ENCODE data around the gene LSM7.

LSM7 gene

GRCh38 chr19:2334426-2334825 lies 6.0 kb upstream of the LSM7 start:
- Histone ChIP-seq H3K4me1 (ENCODE audit: insufficient read depth, poor library complexity, severe bottlenecking) (no peaks in the 10 kb centered on the region), H3K27ac (ENCODE audit: poor library complexity, severe bottlenecking) (no peak overlapping the region), H3K36me3 (ENCODE audit: low read depth) (no peaks in the 10 kb centered on the region), H3K9me3 (ENCODE audit: severe bottlenecking) (no peaks in the 10 kb centered on the region), H3K4me3 (ENCODE audit: severe bottlenecking) (no peak overlapping the region), H3K27me3 (ENCODE audit: insufficient read depth, poor library complexity, severe bottlenecking) (no peaks in the 10 kb centered on the region)
- DNase-seq (ENCODE audit: low spot score) (no peak), ATAC-seq (ENCODE audit: low read depth) (no peak)
- TF ChIP-seq, protein P1, sequence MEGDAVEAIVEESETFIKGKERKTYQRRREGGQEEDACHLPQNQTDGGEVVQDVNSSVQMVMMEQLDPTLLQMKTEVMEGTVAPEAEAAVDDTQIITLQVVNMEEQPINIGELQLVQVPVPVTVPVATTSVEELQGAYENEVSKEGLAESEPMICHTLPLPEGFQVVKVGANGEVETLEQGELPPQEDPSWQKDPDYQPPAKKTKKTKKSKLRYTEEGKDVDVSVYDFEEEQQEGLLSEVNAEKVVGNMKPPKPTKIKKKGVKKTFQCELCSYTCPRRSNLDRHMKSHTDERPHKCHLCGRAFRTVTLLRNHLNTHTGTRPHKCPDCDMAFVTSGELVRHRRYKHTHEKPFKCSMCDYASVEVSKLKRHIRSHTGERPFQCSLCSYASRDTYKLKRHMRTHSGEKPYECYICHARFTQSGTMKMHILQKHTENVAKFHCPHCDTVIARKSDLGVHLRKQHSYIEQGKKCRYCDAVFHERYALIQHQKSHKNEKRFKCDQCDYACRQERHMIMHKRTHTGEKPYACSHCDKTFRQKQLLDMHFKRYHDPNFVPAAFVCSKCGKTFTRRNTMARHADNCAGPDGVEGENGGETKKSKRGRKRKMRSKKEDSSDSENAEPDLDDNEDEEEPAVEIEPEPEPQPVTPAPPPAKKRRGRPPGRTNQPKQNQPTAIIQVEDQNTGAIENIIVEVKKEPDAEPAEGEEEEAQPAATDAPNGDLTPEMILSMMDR (IDR thresholded peaks at IDR 0.05; ENCODE audit: poor library complexity, severe bottlenecking): no peak

DNA sequence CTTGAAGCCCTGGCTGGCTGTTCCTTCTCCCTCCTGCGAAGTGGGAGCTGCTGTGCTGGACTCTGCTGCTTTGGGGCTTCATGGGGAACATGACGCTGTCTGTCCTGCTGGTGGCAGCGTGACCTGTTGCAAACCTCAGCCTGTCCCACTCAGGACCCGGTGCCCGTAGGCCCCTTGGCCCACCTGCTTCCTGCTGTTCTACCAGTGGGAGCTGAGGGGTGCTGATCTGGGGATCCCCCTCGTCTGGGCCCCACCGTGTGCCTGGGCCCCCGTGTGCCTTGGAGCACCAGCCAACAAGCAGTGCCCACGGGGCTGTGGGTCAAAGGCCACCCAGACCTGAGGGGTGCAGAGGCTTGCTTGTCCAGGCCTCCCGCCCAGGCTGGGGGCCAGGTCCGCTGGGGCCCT lies 5.4 kb upstream of the LSM7 start:
- Histone ChIP-seq H3K4me3 (ENCODE audit: severe bottlenecking) (no peak overlapping the region), H3K27me3 (ENCODE audit: insufficient read depth, poor library complexity, severe bottlenecking) (no peaks in the 10 kb centered on the region), H3K9me3 (ENCODE audit: severe bottlenecking) (no peaks in the 10 kb centered on the region), H3K4me1 (ENCODE audit: insufficient read depth, poor library complexity, severe bottlenecking) (no peaks in the 10 kb centered on the region), H3K27ac (ENCODE audit: poor library complexity, severe bottlenecking) (no peak overlapping the region), H3K36me3 (ENCODE audit: low read depth) (no peaks in the 10 kb centered on the region)
- TF ChIP-seq, protein P1 (IDR thresholded peaks at IDR 0.05; ENCODE audit: poor library complexity, severe bottlenecking): no peak
- ATAC-seq (ENCODE audit: low read depth): no peak
- no peak for DNase-seq (ENCODE audit: low spot score)

DNA sequence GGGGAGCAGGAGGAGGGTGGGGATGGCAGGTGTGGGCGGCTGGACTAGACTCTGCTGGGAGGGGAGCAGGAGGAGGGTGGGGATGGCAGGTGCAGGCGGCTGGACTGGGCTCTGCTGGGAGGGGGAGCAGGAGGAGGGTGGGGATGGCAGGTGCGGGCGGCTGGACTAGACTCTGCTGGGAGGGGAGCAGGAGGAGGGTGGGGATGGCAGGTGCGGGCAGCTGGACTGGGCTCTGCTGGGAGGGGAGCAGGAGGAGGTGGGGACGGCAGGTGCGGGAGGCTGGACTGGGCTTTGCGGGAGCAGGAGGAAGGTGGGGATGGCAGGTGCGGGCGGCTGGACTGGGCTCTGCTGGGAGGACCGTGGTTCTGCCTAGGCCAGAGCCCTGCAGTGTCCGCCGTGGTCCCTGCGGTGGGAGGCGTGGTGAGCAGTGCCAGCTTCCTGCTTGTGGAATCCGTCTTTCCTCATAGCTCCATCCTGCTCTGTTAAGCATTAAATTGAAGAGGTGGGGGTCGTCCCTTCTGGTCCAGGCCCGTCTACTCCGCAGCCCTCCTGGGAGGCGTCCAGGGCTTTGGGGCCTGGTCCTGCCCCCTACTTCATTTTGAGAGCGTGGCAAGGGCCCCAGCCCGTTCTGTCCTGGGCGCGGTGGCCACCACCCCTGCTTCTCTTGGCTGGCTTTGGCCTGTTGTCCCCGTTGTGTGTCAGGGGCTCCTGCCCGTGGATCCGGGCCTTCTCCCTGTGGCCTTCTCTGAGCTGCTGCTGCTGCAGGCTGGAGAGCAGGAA lies 4.8 kb upstream of the LSM7 start:
- Histone ChIP-seq H3K9me3 (ENCODE audit: severe bottlenecking) (no peaks in the 10 kb centered on the region), H3K4me3 (ENCODE audit: severe bottlenecking) (no peak overlapping the region), H3K4me1 (ENCODE audit: insufficient read depth, poor library complexity, severe bottlenecking) (no peaks in the 10 kb centered on the region), H3K27ac (ENCODE audit: poor library complexity, severe bottlenecking) (no peak overlapping the region), H3K27me3 (ENCODE audit: insufficient read depth, poor library complexity, severe bottlenecking) (no peaks in the 10 kb centered on the region), H3K36me3 (ENCODE audit: low read depth) (no peaks in the 10 kb centered on the region)
- TF ChIP-seq, protein P1 (IDR thresholded peaks at IDR 0.05; ENCODE audit: poor library complexity, severe bottlenecking): no peak
- DNase-seq (ENCODE audit: low spot score) (no peak), ATAC-seq (ENCODE audit: low read depth) (no peak)

DNA sequence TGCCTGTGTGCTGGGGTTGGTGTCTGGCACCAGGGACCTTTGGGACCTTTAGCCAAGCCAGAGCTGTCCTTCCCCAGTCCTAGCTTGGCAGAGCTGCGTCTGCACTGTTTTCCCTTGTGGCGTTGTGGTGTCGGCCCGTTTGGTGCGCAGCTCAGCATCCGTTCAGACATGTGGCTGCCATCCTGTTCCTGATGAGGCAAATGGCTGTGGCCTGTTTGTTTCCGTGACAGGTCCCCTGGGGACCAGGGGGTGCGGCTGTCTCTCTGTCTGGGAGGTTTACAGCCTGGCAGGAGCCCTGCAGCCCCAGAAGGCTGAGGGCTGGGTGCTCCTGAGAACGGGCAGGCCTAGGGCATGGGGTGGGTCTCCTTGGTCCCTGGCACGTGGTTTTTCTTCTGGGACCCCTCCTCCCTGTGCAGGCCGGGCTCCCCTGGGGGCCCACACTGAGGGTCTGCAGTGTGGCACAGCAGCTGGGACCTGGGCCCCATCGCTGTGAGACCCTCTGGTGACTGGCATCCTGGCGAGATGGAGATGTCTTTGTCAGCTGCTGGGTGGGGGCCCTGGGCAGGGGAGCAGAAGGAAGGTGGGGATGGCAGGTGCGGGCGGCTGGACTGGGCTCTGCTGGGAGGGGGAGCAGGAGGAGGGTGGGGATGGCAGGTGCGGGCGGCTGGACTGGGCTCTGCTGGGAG lies 4.1 kb upstream of the LSM7 start:
- TF ChIP-seq, protein P1 (IDR thresholded peaks at IDR 0.05; ENCODE audit: poor library complexity, severe bottlenecking): no peak
- DNase-seq (ENCODE audit: low spot score) (no peak), ATAC-seq (ENCODE audit: low read depth) (no peak)
- Histone ChIP-seq H3K4me1 (ENCODE audit: insufficient read depth, poor library complexity, severe bottlenecking) (no peaks in the 10 kb centered on the region), H3K36me3 (ENCODE audit: low read depth) (no peaks in the 10 kb centered on the region; the same call in 1 of the 2 replicates), H3K9me3 (ENCODE audit: severe bottlenecking) (no peaks in the 10 kb centered on the region), H3K27me3 (ENCODE audit: insufficient read depth, poor library complexity, severe bottlenecking) (no peaks in the 10 kb centered on the region), H3K4me3 (ENCODE audit: severe bottlenecking) (no peak overlapping the region), H3K27ac (ENCODE audit: poor library complexity, severe bottlenecking) (no peak overlapping the region)
